Stomach (tissue), 9 donors: ENCODE data around the gene APOM. TPM values are rescaled to one million over a fixed set of nuclear protein-coding genes. Genes with fewer than 3 reads are reported as not detected.

Source experiments
- DNase-seq, 2 donors: peaks; one replicate each; pipeline versions ENCODE4 v3.0.0 to v3.0.0-alpha.2; 2013 to 2019
- H3K27ac ChIP-seq, 5 donors: fragments of 200-600 bp in 4 of 5; sonication (generic) in 4 of 5; one replicate each; pipeline ENCODE4 v1.5.1; 2013 to 2019; ENCODE audit warnings: mild to moderate bottlenecking in 1 of 5, moderate library complexity in 1 of 5
- H3K27me3 ChIP-seq, 3 donors: fragments of 200-600 bp; sonication (generic); one replicate each; pipeline ENCODE4 v1.5.1; 2017 to 2019; ENCODE audit warnings: mixed run types in 1 of 3
- H3K36me3 ChIP-seq, 4 donors: fragments of 200-600 bp; sonication (generic); 1 replicate in 3 of 4; 2 replicates in 1 of 4; pipeline ENCODE4 v1.5.1; 2016 to 2019
- H3K4me1 ChIP-seq, 4 donors: fragments of 200-600 bp; sonication (generic); one replicate each; pipeline ENCODE4 v1.5.1; 2016 to 2019
- H3K4me3 ChIP-seq, 4 donors: fragments of 200-600 bp; sonication (generic) in 3 of 4; one replicate each; pipeline ENCODE4 v1.5.1; 2016 to 2019; ENCODE audit warnings: mild to moderate bottlenecking in 1 of 4
- H3K9me3 ChIP-seq, 4 donors: fragments of 200-600 bp; sonication (generic); one replicate each; pipeline ENCODE4 v1.5.1; 2016 to 2019
- EP300 ChIP-seq: sonication (generic); formaldehyde crosslinking; IDR thresholded peaks from one replicate; pipeline ENCODE4 v1.6.1; 2017; ENCODE audit warnings: antibody characterized with exemption
- POLR2A ChIP-seq, 4 donors: fragments of 450-650 bp; IDR thresholded peaks; one replicate each; pipeline ENCODE4 v1.6.1; 2016; ENCODE audit warnings: antibody characterized with exemption in 4 of 4, control low read depth in 2 of 4, mild to moderate bottlenecking in 1 of 4, moderate library complexity in 1 of 4
- POLR2AphosphoS5 ChIP-seq, 3 donors: sonication (generic); formaldehyde crosslinking; IDR thresholded peaks; one replicate each; pipeline ENCODE4 v1.6.1; 2016; ENCODE audit warnings: antibody characterized with exemption in 3 of 3
- WGBS, 5 donors: extraction: QIAGEN DNeasy Blood & Tissue Kit in 3 of 5; methylation state at CpG; one replicate each; pipeline versions ENCODE4 v1.1.5 to v1.1.7; 2013 to 2018; 5-methylcytosine and 5-hydroxymethylcytosine counted together
- intact Hi-C: fragments of 100-400 bp; cut with DNase I; formaldehyde crosslinking; loops from one replicate; pipeline ENCODE4 v1.15.1; 2023; ENCODE audit warnings: low total_unique reads
- polyA plus RNA-seq, 3 donors: library from polyadenylated mRNA; stranded (reverse); fragments of 200-250 nt; gene quantifications; one replicate each; pipeline ENCODE4 v1.2.3, GENCODE V29; 2013
- total RNA-seq, 5 donors: library from RNA; depleted of rRNA; stranded (reverse); fragments of >200 nt; gene quantifications; one replicate each; pipeline versions ENCODE4 v1.1.0 to v1.2.3, GENCODE V29; 2014 to 2016
- TF ChIP-seq, protein P1 (sequence below), 7 experiments: fragments of 450-650 bp in 4 of 7; fragments of 200-600 bp in 3 of 7; sonication (generic) in 3 of 7; IDR thresholded peaks; one replicate each; pipeline ENCODE4 v1.5.1; 2016 to 2019; ENCODE audit warnings: antibody characterized with exemption in 7 of 7, control low read depth in 2 of 7, mild to moderate bottlenecking in 1 of 7
- donor health status: healthy with polysubstance abuse.
- donor health status: Bipolar disorder and iron deficiency.
- donor health status: healthy.

APOM gene
- total and polyA plus RNA-seq, 8 donors, result 1.3 to 14.2 (median 6.4) TPM; not detected in 3

DNA sequence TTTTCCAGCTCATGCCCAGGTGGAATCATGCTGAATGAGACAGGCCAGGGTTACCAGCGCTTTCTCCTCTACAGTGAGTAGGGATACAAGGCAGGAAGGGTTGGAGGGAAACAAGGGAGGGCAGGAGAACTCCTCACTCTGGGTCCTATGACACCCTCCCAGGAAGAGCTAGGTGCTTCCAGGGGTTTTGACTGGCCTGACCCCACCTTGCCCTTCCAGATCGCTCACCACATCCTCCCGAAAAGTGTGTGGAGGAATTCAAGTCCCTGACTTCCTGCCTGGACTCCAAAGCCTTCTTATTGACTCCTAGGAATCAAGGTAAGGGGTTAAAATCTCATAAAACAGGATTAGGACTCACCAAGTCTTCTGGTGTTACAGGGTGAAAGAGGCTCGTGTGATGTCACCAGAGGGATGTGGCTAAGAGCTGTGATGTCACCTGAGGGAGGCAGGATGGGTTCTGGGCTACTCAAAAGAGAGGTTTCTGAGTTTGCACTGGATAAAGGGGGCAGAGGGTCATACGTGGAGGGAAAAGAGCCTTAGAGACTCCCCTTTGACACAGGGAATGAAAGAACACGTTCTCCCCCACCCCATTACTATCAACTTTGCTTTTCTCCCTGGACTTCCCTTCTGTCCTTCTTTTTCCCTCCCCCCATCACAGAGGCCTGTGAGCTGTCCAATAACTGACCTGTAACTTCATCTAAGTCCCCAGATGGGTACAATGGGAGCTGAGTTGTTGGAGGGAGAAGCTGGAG lies 1.9 kb downstream of the APOM start:
- H3K27ac ChIP-seq, result peak overlapping the region in 3 of 5 donors; percentile 0 to 91 (median 6)

DNA sequence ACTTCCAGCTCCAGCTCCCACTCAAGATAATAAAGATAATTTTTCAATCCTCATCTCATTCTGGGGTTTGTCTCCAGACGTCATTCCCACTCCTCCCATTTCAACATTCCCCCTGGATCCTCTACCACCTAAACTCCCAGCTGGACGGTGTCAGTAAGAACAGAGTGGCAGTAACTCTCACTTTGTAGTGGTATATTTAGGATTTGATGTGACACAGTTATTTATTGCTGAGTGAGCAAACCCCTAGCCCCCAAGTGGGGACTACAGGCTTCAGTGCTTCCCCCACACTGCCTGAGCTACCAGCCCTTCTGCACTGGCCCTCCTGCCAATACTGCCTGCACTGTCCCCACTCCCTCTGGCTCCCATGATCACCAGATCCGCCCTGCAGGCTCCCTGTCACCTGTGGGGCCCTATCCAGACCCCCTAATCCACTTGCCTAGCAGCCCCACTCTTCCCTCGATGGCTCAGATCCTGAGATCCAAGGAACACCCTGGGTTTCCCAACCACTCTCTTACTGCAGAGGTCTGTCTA lies 2.5 kb downstream of the APOM start:
- WGBS, 5 donors, result 77 to 88% (median 84%) methylated on average over 4 of the region's 4 CpGs
- no peak for DNase-seq
- Histone ChIP-seq H3K4me3 (peak overlapping the region in 1 of 4 donors; percentile 83), H3K9me3 (no peaks in the 10 kb centered on the region), H3K27ac (peak overlapping the region in 3 of 5 donors; percentile 87 to 92 (median 91)), H3K36me3 (peaks cover 14 to 47% (median 44%) of the 10 kb centered on the region in 4 donors), H3K4me1 (peaks cover 34 to 82% (median 73%) of the 10 kb centered on the region in 4 donors), H3K27me3 (no peaks in the 10 kb centered on the region)
- TF ChIP-seq POLR2A (IDR thresholded peaks at IDR 0.05) (no peak), POLR2AphosphoS5 (IDR thresholded peaks at IDR 0.05) (no peak), EP300 (no peak)
- TF ChIP-seq, protein P1, sequence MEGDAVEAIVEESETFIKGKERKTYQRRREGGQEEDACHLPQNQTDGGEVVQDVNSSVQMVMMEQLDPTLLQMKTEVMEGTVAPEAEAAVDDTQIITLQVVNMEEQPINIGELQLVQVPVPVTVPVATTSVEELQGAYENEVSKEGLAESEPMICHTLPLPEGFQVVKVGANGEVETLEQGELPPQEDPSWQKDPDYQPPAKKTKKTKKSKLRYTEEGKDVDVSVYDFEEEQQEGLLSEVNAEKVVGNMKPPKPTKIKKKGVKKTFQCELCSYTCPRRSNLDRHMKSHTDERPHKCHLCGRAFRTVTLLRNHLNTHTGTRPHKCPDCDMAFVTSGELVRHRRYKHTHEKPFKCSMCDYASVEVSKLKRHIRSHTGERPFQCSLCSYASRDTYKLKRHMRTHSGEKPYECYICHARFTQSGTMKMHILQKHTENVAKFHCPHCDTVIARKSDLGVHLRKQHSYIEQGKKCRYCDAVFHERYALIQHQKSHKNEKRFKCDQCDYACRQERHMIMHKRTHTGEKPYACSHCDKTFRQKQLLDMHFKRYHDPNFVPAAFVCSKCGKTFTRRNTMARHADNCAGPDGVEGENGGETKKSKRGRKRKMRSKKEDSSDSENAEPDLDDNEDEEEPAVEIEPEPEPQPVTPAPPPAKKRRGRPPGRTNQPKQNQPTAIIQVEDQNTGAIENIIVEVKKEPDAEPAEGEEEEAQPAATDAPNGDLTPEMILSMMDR (IDR thresholded peaks at IDR 0.05), result no peak
- intact Hi-C loops, result no loop called here

More for the DNA sequence above, 1.9 kb downstream of the APOM start:
- H3K36me3 ChIP-seq, result peaks cover 13 to 42% (median 40%) of the 10 kb centered on the region in 4 donors
- no peaks in the 10 kb centered on the region for H3K27me3 ChIP-seq
- TF ChIP-seq EP300 (no peak), POLR2A (IDR thresholded peaks at IDR 0.05) (no peak), POLR2AphosphoS5 (IDR thresholded peaks at IDR 0.05) (no peak)
- TF ChIP-seq, protein P1 (IDR thresholded peaks at IDR 0.05), result no peak
- peaks cover 33 to 78% (median 69%) of the 10 kb centered on the region in 4 donors for H3K4me1 ChIP-seq
- DNase-seq, result no peak
- no peaks in the 10 kb centered on the region for H3K9me3 ChIP-seq
- no peak overlapping the region for H3K4me3 ChIP-seq
- WGBS, 5 donors, result 71 to 82% (median 80%) methylated on average over 6 of the region's 6 CpGs
- intact Hi-C loops, result no loop called here

DNA sequence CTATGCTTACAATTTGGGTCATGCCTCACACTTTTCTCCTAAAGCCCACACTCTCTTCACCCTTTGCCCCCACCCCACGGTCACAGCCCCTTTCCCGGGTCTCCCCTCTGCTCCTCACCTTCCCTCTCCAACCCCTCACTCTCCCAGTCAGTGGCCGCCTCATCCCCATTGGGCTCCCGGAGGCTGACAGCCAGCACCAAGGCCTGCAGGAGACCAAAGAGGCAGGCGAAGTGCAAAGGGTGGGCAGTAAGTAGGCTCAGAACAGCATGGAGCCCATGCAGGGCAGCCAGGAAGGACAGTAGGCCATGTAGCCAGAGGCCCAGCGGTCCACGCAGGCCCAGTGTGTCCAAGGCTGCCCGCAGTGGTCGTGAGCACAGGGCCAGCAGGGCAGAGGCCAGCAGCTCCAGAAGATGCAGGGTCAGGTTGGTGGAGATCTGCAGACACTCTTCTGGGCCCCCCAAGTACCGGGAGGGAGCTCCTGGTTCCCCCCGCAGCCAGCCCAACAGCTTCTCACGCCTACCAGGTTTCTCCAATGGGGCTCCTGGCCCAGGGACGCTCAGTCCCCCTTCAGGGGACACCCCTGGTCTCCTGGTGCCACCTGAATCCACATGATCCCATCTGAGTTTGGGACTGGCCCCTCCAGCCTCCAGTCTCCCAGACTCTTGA lies 3.4 kb downstream of the APOM start:
- Histone ChIP-seq H3K27me3 (no peaks in the 10 kb centered on the region), H3K4me1 (peaks cover 37 to 82% (median 74%) of the 10 kb centered on the region in 4 donors), H3K27ac (peak overlapping the region; percentile 78 to 93 (median 91)), H3K36me3 (peaks cover 14 to 52% (median 48%) of the 10 kb centered on the region in 4 donors), H3K4me3 (peak overlapping the region; percentile 69 to 87 (median 80)), H3K9me3 (no peaks in the 10 kb centered on the region)
- intact Hi-C loops, result no loop called here
- WGBS, 5 donors, result 77 to 83% (median 81%) methylated on average over 12 to 13 of the region's 13 CpGs
- TF ChIP-seq, protein P1 (IDR thresholded peaks at IDR 0.05), result no peak
- no peak for TF ChIP-seq POLR2AphosphoS5 (IDR thresholded peaks at IDR 0.05)
- no peak for TF ChIP-seq EP300
- TF ChIP-seq POLR2A (IDR thresholded peaks at IDR 0.05), result no peak
- DNase-seq, result no peak

DNA sequence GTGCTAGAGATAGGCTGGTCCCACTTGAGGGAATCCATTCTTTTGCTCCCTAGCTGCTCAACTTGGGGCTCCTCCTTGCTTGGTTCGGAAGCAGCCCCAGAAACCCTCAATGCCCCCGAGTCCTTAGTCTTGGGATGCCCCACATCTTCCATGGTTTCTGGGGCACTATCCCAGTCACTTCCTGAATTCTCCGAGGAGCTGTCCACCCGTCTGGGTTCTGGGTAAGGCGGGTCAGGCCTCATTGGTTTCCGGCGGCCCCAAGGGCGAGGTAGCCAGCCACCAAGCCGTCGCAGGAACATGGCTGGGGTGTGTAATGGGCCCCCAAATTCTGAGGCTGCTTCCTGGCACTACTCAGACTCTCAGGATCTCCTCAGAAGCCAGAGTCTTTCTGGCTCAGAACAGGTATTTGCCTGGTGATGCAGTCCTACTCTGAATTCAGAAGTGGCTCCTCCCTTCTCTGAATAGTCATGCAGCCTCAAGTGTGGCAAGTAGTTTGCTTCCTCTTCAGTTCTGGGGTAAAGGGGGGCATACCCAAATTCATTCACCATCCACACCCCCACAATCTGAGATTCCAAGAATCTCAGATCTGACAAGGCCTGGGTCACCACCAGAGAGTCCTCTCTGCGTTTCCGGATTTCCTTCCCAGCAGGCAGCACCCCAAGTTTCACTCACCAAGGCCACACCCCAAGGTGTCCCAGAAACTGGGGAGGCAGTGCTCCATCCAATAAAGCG lies 4.1 kb downstream of the APOM start:
- TF ChIP-seq POLR2AphosphoS5 (IDR thresholded peaks at IDR 0.05) (no peak), EP300 (no peak), POLR2A (IDR thresholded peaks at IDR 0.05) (no peak)
- TF ChIP-seq, protein P1 (IDR thresholded peaks at IDR 0.05), result no peak
- peak in 1 of 2 donors; percentile 54 for DNase-seq
- Histone ChIP-seq H3K4me1 (peaks cover 40 to 85% (median 76%) of the 10 kb centered on the region in 4 donors), H3K36me3 (peaks cover 14 to 52% (median 48%) of the 10 kb centered on the region in 4 donors), H3K4me3 (peak overlapping the region; percentile 69 to 87 (median 80)), H3K27ac (peak overlapping the region; percentile 78 to 93 (median 91)), H3K9me3 (no peaks in the 10 kb centered on the region), H3K27me3 (no peaks in the 10 kb centered on the region)
- WGBS, 5 donors, result 6 to 28% (median 12%) methylated on average over 13 of the region's 13 CpGs
- intact Hi-C loops, result no loop called here
